Measurements from ENCODE around the gene JAKMIP1. TPM values are rescaled to one million over a fixed set of nuclear protein-coding genes. Genes with fewer than 3 reads are reported as not detected.

JAKMIP1 gene
- total RNA-seq, 2 experiments from 2014 or later, result 2.0 to 2.1 TPM

- no peak overlapping the region for H3K27ac ChIP-seq (ENCODE audit: low read depth in 1 of 2, low read length in 2 of 2)
- peaks cover 10 to 15% of the 10 kb centered on the region in 2 experiments for H3K9me3 ChIP-seq (ENCODE audit: control insufficient read depth in 1 of 2, insufficient read depth in 1 of 2, low read length in 2 of 2)
- DNase-seq, result no peak
- ChIA-PET CTCF (no interaction called here), POLR2A (no interaction called here)
- Mint-ChIP-seq H3K36me3 (ENCODE audit: low read depth) (no peaks in the 10 kb centered on the region), H3K27ac (no peak overlapping the region), H3K4me1 (ENCODE audit: low read depth) (no peaks in the 10 kb centered on the region), H3K27me3 (peaks cover 24% of the 10 kb centered on the region), H3K9me3 (peaks cover 10% of the 10 kb centered on the region), H3K4me3 (no peak overlapping the region)
- H3K4me3 ChIP-seq (ENCODE audit: low read length), result no peak overlapping the region
- peaks cover 0 to 6% of the 10 kb centered on the region in 2 experiments for H3K27me3 ChIP-seq (ENCODE audit: control insufficient read depth in 1 of 2, insufficient read depth in 2 of 2, low read length in 2 of 2)
- no peaks in the 10 kb centered on the region for H3K36me3 ChIP-seq (ENCODE audit: insufficient read depth, low read length)
- no peak for TF ChIP-seq CTCF (IDR thresholded peaks at IDR 0.05)
- no peaks in the 10 kb centered on the region for H3K4me1 ChIP-seq (ENCODE audit: insufficient read depth, low read length)
- no peak for ATAC-seq (ENCODE audit: poor library complexity)
- intact Hi-C loops (cut with DNase I, micrococcal nuclease), result no loop called here
Observed at GRCh38 chr4:5984843-5985242, 215.5 kb downstream of the JAKMIP1 start.

GRCh38 chr4:5982156-5982973 lies 218.0 kb downstream of the JAKMIP1 start:
- TF ChIP-seq CTCF (IDR thresholded peaks at IDR 0.05), result no peak
- Histone ChIP-seq H3K27me3 (ENCODE audit: control insufficient read depth in 1 of 2, insufficient read depth in 2 of 2, low read length in 2 of 2) (peaks cover 0 to 6% of the 10 kb centered on the region in 2 experiments), H3K4me3 (ENCODE audit: low read length) (no peak overlapping the region), H3K36me3 (ENCODE audit: insufficient read depth, low read length) (no peaks in the 10 kb centered on the region), H3K27ac (ENCODE audit: low read depth in 1 of 2, low read length in 2 of 2) (no peak overlapping the region), H3K9me3 (ENCODE audit: control insufficient read depth in 1 of 2, insufficient read depth in 1 of 2, low read length in 2 of 2) (peaks cover 10 to 15% of the 10 kb centered on the region in 2 experiments), H3K4me1 (ENCODE audit: insufficient read depth, low read length) (no peaks in the 10 kb centered on the region)
- peaks cover 10% of the 10 kb centered on the region for H3K9me3 Mint-ChIP-seq
- no peaks in the 10 kb centered on the region for H3K36me3 Mint-ChIP-seq (ENCODE audit: low read depth)
- H3K27me3 Mint-ChIP-seq, result peaks cover 27% of the 10 kb centered on the region
- ATAC-seq (ENCODE audit: poor library complexity) (no peak), DNase-seq (no peak)
- intact Hi-C loops (cut with DNase I, micrococcal nuclease), result no loop called here
- no peak overlapping the region for H3K27ac Mint-ChIP-seq
- CTCF ChIA-PET, result no interaction called here
- H3K4me1 Mint-ChIP-seq (ENCODE audit: low read depth), result no peaks in the 10 kb centered on the region
- POLR2A ChIA-PET, result no interaction called here
- H3K4me3 Mint-ChIP-seq, result no peak overlapping the region

- Mint-ChIP-seq H3K4me3 (no peak overlapping the region), H3K9me3 (peaks cover 8% of the 10 kb centered on the region), H3K4me1 (ENCODE audit: low read depth) (no peaks in the 10 kb centered on the region), H3K36me3 (ENCODE audit: low read depth) (no peaks in the 10 kb centered on the region), H3K27me3 (peaks cover 31% of the 10 kb centered on the region), H3K27ac (no peak overlapping the region)
- H3K27me3 ChIP-seq (ENCODE audit: control insufficient read depth in 1 of 2, insufficient read depth in 2 of 2, low read length in 2 of 2), result peaks cover 0 to 6% of the 10 kb centered on the region in 2 experiments
- ChIA-PET CTCF (no interaction called here), POLR2A (no interaction called here)
- H3K9me3 ChIP-seq (ENCODE audit: control insufficient read depth in 1 of 2, insufficient read depth in 1 of 2, low read length in 2 of 2), result peaks cover 10 to 15% of the 10 kb centered on the region in 2 experiments
- intact Hi-C loops (cut with DNase I, micrococcal nuclease), result no loop called here
- no peaks in the 10 kb centered on the region for H3K4me1 ChIP-seq (ENCODE audit: insufficient read depth, low read length)
- no peak overlapping the region for H3K4me3 ChIP-seq (ENCODE audit: low read length)
- H3K36me3 ChIP-seq (ENCODE audit: insufficient read depth, low read length), result no peaks in the 10 kb centered on the region
- ATAC-seq (ENCODE audit: poor library complexity) (no peak), DNase-seq (no peak)
- no peak overlapping the region for H3K27ac ChIP-seq (ENCODE audit: low read depth in 1 of 2, low read length in 2 of 2)
- TF ChIP-seq CTCF (IDR thresholded peaks at IDR 0.05), result no peak
Observed at GRCh38 chr4:5980436-5981155, 219.8 kb downstream of the JAKMIP1 start.
